ENCODE results near the gene ETFA. TPM values are rescaled to one million over a fixed set of nuclear protein-coding genes. Genes with fewer than 3 reads are reported as not detected.
A peak's percentile ranks its signal among the peaks of the same experiment; 100 is the strongest.

ETFA gene
- total RNA-seq, 3 donors from 2014 or later: 172 to 286 (median 213) TPM

GRCh38 chr15:76179023-76179422 lies 132.2 kb downstream of the ETFA start:
- H3K4me3 ChIP-seq: no peak overlapping the region
- no peaks in the 10 kb centered on the region for H3K36me3 ChIP-seq (ENCODE audit: low read depth)
- TF ChIP-seq CTCF (IDR thresholded peaks at IDR 0.05): no peak
- no peak for DNase-seq
- intact Hi-C loops (cut with DNase I, micrococcal nuclease): no loop called here
- H3K9me3 ChIP-seq: no peaks in the 10 kb centered on the region
- ATAC-seq: no peak
- H3K4me1 ChIP-seq (ENCODE audit: low read depth): no peaks in the 10 kb centered on the region

GRCh38 chr15:76178296-76179000 lies 132.8 kb downstream of the ETFA start:
- no peaks in the 10 kb centered on the region for H3K9me3 ChIP-seq
- intact Hi-C loops (cut with DNase I, micrococcal nuclease): no loop called here
- H3K4me3 ChIP-seq: no peak overlapping the region
- no peaks in the 10 kb centered on the region for H3K36me3 ChIP-seq (ENCODE audit: low read depth)
- H3K4me1 ChIP-seq (ENCODE audit: low read depth): no peaks in the 10 kb centered on the region
- no peak for TF ChIP-seq CTCF (IDR thresholded peaks at IDR 0.05)
- ATAC-seq (no peak), DNase-seq (no peak)

- H3K4me1 ChIP-seq (ENCODE audit: low read depth): no peaks in the 10 kb centered on the region
- intact Hi-C loops (cut with DNase I, micrococcal nuclease): no loop called here
- no peaks in the 10 kb centered on the region for H3K36me3 ChIP-seq (ENCODE audit: low read depth)
- H3K4me3 ChIP-seq: no peak overlapping the region
- DNase-seq (no peak), ATAC-seq (peak; percentile 44)
- H3K9me3 ChIP-seq: no peaks in the 10 kb centered on the region
- no peak for TF ChIP-seq CTCF (IDR thresholded peaks at IDR 0.05)
Observed at GRCh38 chr15:76177491-76178040, 133.7 kb downstream of the ETFA start.

GRCh38 chr15:76176487-76177085 lies 134.7 kb downstream of the ETFA start:
- ATAC-seq (no peak), DNase-seq (no peak)
- no peak for TF ChIP-seq CTCF (IDR thresholded peaks at IDR 0.05)
- Histone ChIP-seq H3K36me3 (ENCODE audit: low read depth) (no peaks in the 10 kb centered on the region), H3K4me3 (no peak overlapping the region), H3K4me1 (ENCODE audit: low read depth) (no peaks in the 10 kb centered on the region), H3K9me3 (no peaks in the 10 kb centered on the region)
- intact Hi-C loops (cut with DNase I, micrococcal nuclease): no loop called here

GRCh38 chr15:76176059-76176458 lies 135.2 kb downstream of the ETFA start:
- H3K4me3 ChIP-seq: no peak overlapping the region
- no peaks in the 10 kb centered on the region for H3K9me3 ChIP-seq
- H3K36me3 ChIP-seq (ENCODE audit: low read depth): no peaks in the 10 kb centered on the region
- intact Hi-C loops (cut with DNase I, micrococcal nuclease): no loop called here
- H3K4me1 ChIP-seq (ENCODE audit: low read depth): no peaks in the 10 kb centered on the region
- TF ChIP-seq CTCF (IDR thresholded peaks at IDR 0.05): no peak
- DNase-seq: no peak
- no peak for ATAC-seq

Measured in mucosa of descending colon (tissue), 3 donors.